K562 (cell line): ENCODE measurements around the gene DHRS3. TPM values are rescaled to one million over a fixed set of nuclear protein-coding genes. Genes with fewer than 3 reads are reported as not detected.

ENCODE experiments used
- ATAC-seq: fragments of 200-7000 bp; cut with Tn5 transposase; 3 replicates; pipeline ENCODE4 v1.9.1; 2020; ENCODE audit warnings: moderate library complexity
- BruUV-seq: library from RNA; stranded (reverse); fragments of 400-500 nt; replicated peaks from 2 replicates; lab custom pipeline; 2021; lab: Mats Ljungman, UMichigan
- CTCF ChIA-PET: fragments of 300-600 bp; formaldehyde crosslinking; extraction: SDS; loops from one replicate; lab custom pipeline; 2021; ENCODE audit warnings: low intra/inter-chr PET ratio; lab: Yijun Ruan, JAX
- POLR2A ChIA-PET: fragments of 300-600, 350-650 bp; sonication (Branson Sonifier 250); formaldehyde crosslinking; extraction: SDS; loops from one replicate; lab custom pipeline; 2021; ENCODE audit warnings: antibody characterized with exemption, inconsistent platforms; lab: Yijun Ruan, JAX
- DNase-seq, 4 experiments: peaks; one replicate each; pipeline versions ENCODE4 v3.0.0 to v3.0.0-alpha.2; 2011 to 2018; ENCODE audit warnings: low spot score in 3 of 4, mixed read lengths in 3 of 4; ENCODE audit errors: extremely low read depth in 1 of 4
- FAIRE-seq: peaks from 2 replicates; lab custom pipeline; 2011; peaks lifted over from hg19 to GRCh38; lab: Jason Lieb, UNC
- H2AFZ ChIP-seq: 2 replicates; pipeline ENCODE4 v1.6.0; 2011; ENCODE audit warnings: low read depth, low read length, control low read depth, inconsistent platforms
- H3K27ac ChIP-seq: fragments of 200-600 bp; 3 replicates; pipeline ENCODE4 v1.8.0; 2011; ENCODE audit warnings: low read depth, mild to moderate bottlenecking, control low read depth, inconsistent platforms, low read length, moderate library complexity, mixed read lengths; ENCODE audit errors: extremely low read depth
- H3K27me3 ChIP-seq, 2 experiments: fragments of 300-600 bp in 1 of 2; 2 replicates in 1 of 2; 3 replicates in 1 of 2; pipeline versions ENCODE4 v1.6.0 to v1.8.0; 2011; ENCODE audit warnings: inconsistent platforms in 2 of 2, low read length in 2 of 2, mild to moderate bottlenecking in 1 of 2, mixed read lengths in 1 of 2, moderate library complexity in 1 of 2; ENCODE audit not compliant: control insufficient read depth in 2 of 2, insufficient read depth in 2 of 2
- H3K36me3 ChIP-seq: fragments of 300-600 bp; 3 replicates; pipeline ENCODE4 v1.8.0; 2011; ENCODE audit warnings: mild to moderate bottlenecking, low read length, inconsistent platforms; ENCODE audit not compliant: control insufficient read depth, insufficient read depth
- H3K4me1 ChIP-seq, 2 experiments: fragments of 200-600 bp in 1 of 2; replicated peaks in 1 of 2; 2 replicates in 1 of 2; 3 replicates in 1 of 2; pipeline versions ENCODE4 v1.5.1 to v1.8.0; 2011; ENCODE audit warnings: inconsistent platforms in 2 of 2, low read length in 2 of 2, mild to moderate bottlenecking in 1 of 2, mixed read lengths in 1 of 2, moderate library complexity in 1 of 2; ENCODE audit not compliant: control insufficient read depth in 2 of 2, insufficient read depth in 2 of 2
- H3K4me2 ChIP-seq: 2 replicates; pipeline ENCODE4 v1.6.1; 2011; ENCODE audit warnings: low read length, control low read depth, inconsistent platforms, mixed read lengths; ENCODE audit not compliant: insufficient read depth
- H3K4me3 ChIP-seq: fragments of 200-600 bp; sonication (generic), shearing (Covaris generic); 2 replicates; pipeline ENCODE4 v1.5.1; 2016; ENCODE audit warnings: control low read depth, inconsistent platforms
- H3K79me2 ChIP-seq: fragments of 200-600 bp; 3 replicates; pipeline ENCODE4 v1.8.0; 2011; ENCODE audit warnings: low read length, inconsistent platforms; ENCODE audit not compliant: control insufficient read depth, insufficient read depth
- H3K9ac ChIP-seq, 2 experiments: 2 replicates each; pipeline versions ENCODE4 v1.6.0 to v1.6.1; 2011; ENCODE audit warnings: low read depth in 2 of 2, low read length in 2 of 2, control low read depth in 1 of 2, inconsistent platforms in 1 of 2, mild to moderate bottlenecking in 1 of 2, mixed read lengths in 1 of 2; ENCODE audit not compliant: insufficient read depth in 1 of 2
- H3K9me1 ChIP-seq: one replicate; pipeline ENCODE4 v1.6.0; 2011; ENCODE audit warnings: inconsistent platforms, mild to moderate bottlenecking, low read length, moderate library complexity; ENCODE audit not compliant: control insufficient read depth, insufficient read depth
- H3K9me3 ChIP-seq: replicated peaks from 2 replicates; pipeline ENCODE4 v1.5.1; 2011; ENCODE audit warnings: low read depth, low read length, inconsistent platforms; ENCODE audit not compliant: control insufficient read depth, insufficient read depth
- H4K20me1 ChIP-seq: replicated peaks from 2 replicates; pipeline ENCODE4 v1.6.1; 2011; ENCODE audit warnings: low read length, inconsistent platforms, mixed read lengths; ENCODE audit not compliant: control insufficient read depth, insufficient read depth
- ADNP ChIP-seq: fragments of 200-800 bp; sonication (Bioruptor generic); IDR thresholded peaks from 2 replicates; pipeline ENCODE4 v1.6.1; 2016; ENCODE audit warnings: missing genetic modification characterization, missing compliant biosample characterization
- CEBPB ChIP-seq: fragments of 450-650 bp; IDR thresholded peaks from 2 replicates; pipeline ENCODE4 v1.6.1; 2016; ENCODE audit warnings: missing genetic modification characterization, missing compliant biosample characterization
- CHD2 ChIP-seq: IDR thresholded peaks from 2 replicates; pipeline ENCODE4 v1.6.1; 2011; ENCODE audit warnings: low read depth, low read length
- CTBP1 ChIP-seq: fragments of 450-650 bp; IDR thresholded peaks from 2 replicates; pipeline ENCODE4 v1.6.1; 2016; ENCODE audit warnings: borderline replicate concordance
- FOSL1 ChIP-seq: fragments of 200-800 bp; sonication (Bioruptor generic); conservative IDR thresholded peaks from 2 replicates; pipeline ENCODE4 v1.6.1; 2016; ENCODE audit warnings: missing genetic modification characterization, missing compliant biosample characterization
- FUS ChIP-seq: fragments of 200-400 bp; formaldehyde crosslinking; optimal IDR thresholded peaks from 2 replicates; pipeline ENCODE3; 2017; ENCODE audit warnings: low read depth, low read length
- HDAC1 ChIP-seq, 2 experiments: fragments of 450-650 bp; IDR thresholded peaks; 2 replicates each; pipeline ENCODE4 v1.6.1; 2016 to 2017; ENCODE audit warnings: inconsistent platforms in 1 of 2, mild to moderate bottlenecking in 1 of 2, moderate library complexity in 1 of 2
- LCOR ChIP-seq: sonication (generic); formaldehyde crosslinking; IDR thresholded peaks from 2 replicates; pipeline ENCODE4 v1.8.0; 2022; ENCODE audit warnings: mild to moderate bottlenecking, missing genetic modification reagents
- MEF2D ChIP-seq: conservative IDR thresholded peaks from 2 replicates; pipeline ENCODE4 v1.6.1; 2016; ENCODE audit warnings: low read depth, missing genetic modification characterization, missing compliant biosample characterization
- NFATC3 ChIP-seq: fragments of 450-650 bp; IDR thresholded peaks from 2 replicates; pipeline ENCODE4 v1.6.1; 2017; ENCODE audit warnings: mild to moderate bottlenecking
- POLR2A ChIP-seq: fragments of 450-650 bp; conservative IDR thresholded peaks from 2 replicates; pipeline ENCODE4 v1.6.1; 2016
- POLR2AphosphoS5 ChIP-seq: IDR thresholded peaks from 2 replicates; pipeline ENCODE4 v1.6.1; 2011; ENCODE audit warnings: mild to moderate bottlenecking, low read depth, low read length, moderate library complexity; ENCODE audit not compliant: control insufficient read depth, insufficient read depth
- POLR2B ChIP-seq: fragments of 450-650 bp; IDR thresholded peaks from 2 replicates; pipeline ENCODE4 v1.6.1; 2018; ENCODE audit warnings: low read depth; ENCODE audit not compliant: partially characterized antibody
- PTTG1 ChIP-seq: fragments of 450-650 bp; IDR thresholded peaks from 2 replicates; pipeline ENCODE4 v1.6.1; 2016; ENCODE audit warnings: low read depth, mild to moderate bottlenecking, missing genetic modification characterization, missing compliant biosample characterization
- RBM25 ChIP-seq: fragments of 200-400 bp; formaldehyde crosslinking; IDR thresholded peaks from 2 replicates; pipeline ENCODE4 v1.6.1; 2018; ENCODE audit warnings: low read length, low read depth, moderate library complexity; ENCODE audit not compliant: severe bottlenecking
- ZFP36 ChIP-seq: fragments of 150-350 bp; IDR thresholded peaks from 2 replicates; pipeline ENCODE4 v1.6.1; 2018; ENCODE audit warnings: low read length, low read depth; ENCODE audit not compliant: partially characterized antibody
- ZNF24 ChIP-seq: fragments of 450-650 bp; IDR thresholded peaks from 2 replicates; pipeline ENCODE4 v1.6.1; 2016
- ZNF274 ChIP-seq: IDR thresholded peaks from 2 replicates; pipeline ENCODE4 v1.6.1; 2011; ENCODE audit warnings: low read depth, mild to moderate bottlenecking, low read length, moderate library complexity, borderline replicate concordance
- ZNF3 ChIP-seq: fragments of 250-450 bp; sonication (Bioruptor Pico); IDR thresholded peaks from 2 replicates; pipeline ENCODE4 v1.5.0; 2021; ENCODE audit warnings: mild to moderate bottlenecking, moderate library complexity
- ZNF449 ChIP-seq: fragments of 250-450 bp; sonication (Bioruptor Pico); IDR thresholded peaks from 2 replicates; pipeline ENCODE4 v1.8.0; 2022; ENCODE audit warnings: moderate library complexity, mild to moderate bottlenecking, inconsistent platforms
- ZNF75A ChIP-seq: fragments of 450-650 bp; formaldehyde crosslinking; IDR thresholded peaks from 2 replicates; pipeline ENCODE4 v1.4.0; 2020; ENCODE audit warnings: mild to moderate bottlenecking
- WGBS: fragments of 100-300 bp; shearing (Covaris generic); methylation state at CpG from one replicate; pipeline ENCODE4 v1.1.6; 2016; ENCODE audit warnings: low coverage, mixed read lengths; ENCODE audit not compliant: insufficient coverage; ENCODE audit errors: missing lambda C conversion rate; 5-methylcytosine and 5-hydroxymethylcytosine counted together
- in situ Hi-C: fragments of 300-500 bp; cut with MboI; formaldehyde crosslinking; loops from 4 replicates; pipeline ENCODE4 v1.15.0; 2018; ENCODE audit warnings: inconsistent platforms, mixed read lengths
- intact Hi-C: fragments of 100-400 bp; cut with micrococcal nuclease; formaldehyde crosslinking; loops from 2 replicates; pipeline ENCODE4 v1.14.2; 2022
- polyA plus RNA-seq, 8 experiments: library from polyadenylated mRNA; depleted of rRNA in 4 of 8; stranded (reverse) in 5 of 8; unstranded in 3 of 8; fragments of >200 nt; fragmentation: Nextera tagmentation in 2 of 8; fragmentation: Illumina TruSeq in 1 of 8; extraction: Ambion mirVana in 2 of 8; extraction: Trizol in 1 of 8; gene quantifications; 2 replicates each; pipeline versions ENCODE4 v1.2.1 to v1.2.3, GENCODE V29; 2011 to 2014; ENCODE audit warnings: inconsistent platforms in 1 of 8, missing spikeins in 1 of 8
- total RNA-seq, 7 experiments: library from RNA; depleted of rRNA in 6 of 7; stranded (reverse); fragments of >200 nt in 6 of 7; fragmentation: Illumina TruSeq in 2 of 7; extraction: Trizol in 2 of 7; gene quantifications; 2 replicates each; pipeline versions ENCODE4 v1.2.1 to v1.2.3, GENCODE V29; 2011 to 2021; ENCODE audit warnings: low replicate concordance in 1 of 7
- TF ChIP-seq, protein P1 (sequence below): sonication (generic); formaldehyde crosslinking; IDR thresholded peaks from 2 replicates; pipeline ENCODE4 v1.8.0; 2022; ENCODE audit warnings: mild to moderate bottlenecking, missing genetic modification reagents, borderline replicate concordance

DHRS3 gene
- total and polyA plus RNA-seq, 9 of the 15 experiments (the other 6 are each of a cell fraction or from before 2014, with no cell fraction given), result 21.0 to 116 (median 58.7) TPM

- 85% methylated on average over 7 of the region's 7 CpGs for WGBS
- CTCF ChIA-PET, result interaction anchor here (0.7 kb wide), 1 partner anchor 325 kb away, joined by 3 read pairs; no protein-coding TSS in a partner anchor
- in situ Hi-C loops, result loop anchor here (25.0 kb wide), 1 partner anchor 298 kb away; no protein-coding TSS in a partner anchor
- TF ChIP-seq ZNF274 (no peak), POLR2A (peak; percentile 11; the same call in 1 of the 2 replicates), ZNF449 (no peak), PTTG1 (tag) (no peak), RBM25 (peak; percentile 53), ZFP36 (no peak), LCOR (CRISPR knock-in tag) (no peak), CTBP1 (no peak), POLR2AphosphoS5 (peak; percentile 31; the same call in 1 of the 2 replicates), ZNF3 (no peak), NFATC3 (no peak), ZNF24 (peak; percentile 95), ADNP (0 out of 2 replicates have a peak, but pooled peaks have one; percentile 29), CEBPB (tag) (peak; percentile 77), CHD2 (no peak), HDAC1 (IDR thresholded peaks at IDR 0.05) (no peak), FOSL1 (tag) (no peak), MEF2D (tag) (no peak), POLR2B (peak; percentile 14), FUS (no peak), ZNF75A (no peak)
- TF ChIP-seq, protein P1, sequence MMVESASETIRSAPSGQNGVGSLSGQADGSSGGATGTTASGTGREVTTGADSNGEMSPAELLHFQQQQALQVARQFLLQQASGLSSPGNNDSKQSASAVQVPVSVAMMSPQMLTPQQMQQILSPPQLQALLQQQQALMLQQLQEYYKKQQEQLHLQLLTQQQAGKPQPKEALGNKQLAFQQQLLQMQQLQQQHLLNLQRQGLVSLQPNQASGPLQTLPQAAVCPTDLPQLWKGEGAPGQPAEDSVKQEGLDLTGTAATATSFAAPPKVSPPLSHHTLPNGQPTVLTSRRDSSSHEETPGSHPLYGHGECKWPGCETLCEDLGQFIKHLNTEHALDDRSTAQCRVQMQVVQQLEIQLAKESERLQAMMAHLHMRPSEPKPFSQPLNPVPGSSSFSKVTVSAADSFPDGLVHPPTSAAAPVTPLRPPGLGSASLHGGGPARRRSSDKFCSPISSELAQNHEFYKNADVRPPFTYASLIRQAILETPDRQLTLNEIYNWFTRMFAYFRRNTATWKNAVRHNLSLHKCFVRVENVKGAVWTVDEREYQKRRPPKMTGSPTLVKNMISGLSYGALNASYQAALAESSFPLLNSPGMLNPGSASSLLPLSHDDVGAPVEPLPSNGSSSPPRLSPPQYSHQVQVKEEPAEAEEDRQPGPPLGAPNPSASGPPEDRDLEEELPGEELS, result no peak
These were observed 7.6 kb downstream of the DHRS3 start for GRCh38 chr1:12610305-12610935.

More at GRCh38 chr1:12610305-12610935, 7.6 kb downstream of the DHRS3 start:
- no peaks in the 10 kb centered on the region; the same call in 1 of the 2 replicates for H3K9me3 ChIP-seq
- DNase-seq (no peak), ATAC-seq (no peak), FAIRE-seq (no peak)
- intact Hi-C loops, result no loop called here
- H2AFZ ChIP-seq, result no peak overlapping the region
- H3K9me1 ChIP-seq, result no peaks in the 10 kb centered on the region
- peaks cover 0 to 13% of the 10 kb centered on the region in 2 experiments; a peak in 4 of 5 replicates for H3K4me1 ChIP-seq
- peaks cover 85% of the 10 kb centered on the region for H3K79me2 ChIP-seq
- H3K4me2 ChIP-seq, result no peak overlapping the region
- no peaks in the 10 kb centered on the region for H3K27me3 ChIP-seq
- H4K20me1 ChIP-seq, result 0 out of 2 replicates have a peak, but pooled peaks cover 6% of the 10 kb centered on the region
- TSS peak; percentile 5 for BruUV-seq
- no peak overlapping the region for H3K9ac ChIP-seq
- peaks cover 82% of the 10 kb centered on the region for H3K36me3 ChIP-seq
- POLR2A ChIA-PET, result interaction anchor here (0.7 to 1.4 kb wide), 4 partner anchors 9 to 134 kb away, joined by 3 to 6 read pairs (median 3); no protein-coding TSS in a partner anchor
- no peak overlapping the region for H3K4me3 ChIP-seq
- H3K27ac ChIP-seq, result no peak overlapping the region
